Activated CD8-positive, alpha-beta memory T cell treated with anti-CD3 and anti-CD28 coated beads for 48 hours (primary cell): ENCODE measurements around the gene BTBD7.

Source experiments
- DNase-seq, 3 experiments: peaks; one replicate each; pipeline ENCODE4 v3.0.0-alpha.2; 2020; ENCODE audit warnings: low read depth in 2 of 3, low spot score in 2 of 3

The BTBD7 gene

DNA sequence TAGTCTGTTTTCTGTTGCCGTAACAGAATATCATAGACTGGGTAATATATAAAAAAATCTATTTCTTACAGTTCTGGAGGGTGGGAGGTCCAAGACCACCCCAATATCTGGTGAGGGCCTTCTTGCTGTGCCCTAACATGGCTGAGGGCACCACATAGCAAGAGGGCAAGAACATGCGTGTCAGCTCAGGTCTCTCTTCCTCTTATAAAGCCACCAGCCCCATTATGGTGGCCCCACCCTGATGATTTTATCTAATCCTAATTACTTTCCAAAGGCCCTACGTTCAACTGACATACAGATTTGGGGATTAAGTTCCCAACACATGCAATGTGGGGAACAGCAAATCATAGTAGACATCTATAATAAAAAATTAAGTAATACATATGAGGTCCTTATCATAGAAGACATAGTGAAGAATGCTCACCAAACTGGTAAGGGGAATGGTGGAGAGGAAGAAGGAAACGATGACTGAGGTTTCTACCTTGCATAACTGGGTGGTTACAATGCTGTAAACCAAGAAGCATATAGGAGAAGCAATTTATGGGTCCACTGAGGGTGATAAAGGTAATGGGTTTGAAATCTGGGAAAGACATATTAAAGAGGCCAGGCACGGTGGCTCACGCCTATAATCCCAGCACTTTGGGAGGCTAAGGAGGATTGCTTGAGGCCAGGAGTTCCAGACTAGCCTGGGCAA lies 27.0 kb downstream of the BTBD7 start:
- no peak for DNase-seq

DNA sequence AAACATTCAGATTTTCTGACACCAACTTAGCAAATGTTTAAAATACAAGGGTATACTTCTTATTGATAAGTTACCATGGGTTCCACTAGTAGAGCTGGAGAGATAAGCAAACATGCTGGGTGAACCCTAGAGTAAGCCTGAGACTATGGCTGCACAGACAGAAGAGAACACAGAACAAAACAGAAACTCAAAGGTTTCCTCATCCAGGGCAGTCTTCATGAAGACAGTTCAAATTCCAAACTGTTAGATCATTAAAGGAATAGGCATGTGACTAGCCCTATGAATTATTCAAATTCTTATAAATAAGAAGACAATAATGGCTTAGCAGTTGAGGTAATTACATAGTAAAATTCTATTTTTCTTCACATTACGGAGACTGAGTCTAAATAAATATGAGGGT lies 28.1 kb downstream of the BTBD7 start:
- DNase-seq = no peak

- DNase-seq = no peak
These were observed 29.2 kb downstream of the BTBD7 start for GRCh38 chr14:93303659-93304058.

DNA sequence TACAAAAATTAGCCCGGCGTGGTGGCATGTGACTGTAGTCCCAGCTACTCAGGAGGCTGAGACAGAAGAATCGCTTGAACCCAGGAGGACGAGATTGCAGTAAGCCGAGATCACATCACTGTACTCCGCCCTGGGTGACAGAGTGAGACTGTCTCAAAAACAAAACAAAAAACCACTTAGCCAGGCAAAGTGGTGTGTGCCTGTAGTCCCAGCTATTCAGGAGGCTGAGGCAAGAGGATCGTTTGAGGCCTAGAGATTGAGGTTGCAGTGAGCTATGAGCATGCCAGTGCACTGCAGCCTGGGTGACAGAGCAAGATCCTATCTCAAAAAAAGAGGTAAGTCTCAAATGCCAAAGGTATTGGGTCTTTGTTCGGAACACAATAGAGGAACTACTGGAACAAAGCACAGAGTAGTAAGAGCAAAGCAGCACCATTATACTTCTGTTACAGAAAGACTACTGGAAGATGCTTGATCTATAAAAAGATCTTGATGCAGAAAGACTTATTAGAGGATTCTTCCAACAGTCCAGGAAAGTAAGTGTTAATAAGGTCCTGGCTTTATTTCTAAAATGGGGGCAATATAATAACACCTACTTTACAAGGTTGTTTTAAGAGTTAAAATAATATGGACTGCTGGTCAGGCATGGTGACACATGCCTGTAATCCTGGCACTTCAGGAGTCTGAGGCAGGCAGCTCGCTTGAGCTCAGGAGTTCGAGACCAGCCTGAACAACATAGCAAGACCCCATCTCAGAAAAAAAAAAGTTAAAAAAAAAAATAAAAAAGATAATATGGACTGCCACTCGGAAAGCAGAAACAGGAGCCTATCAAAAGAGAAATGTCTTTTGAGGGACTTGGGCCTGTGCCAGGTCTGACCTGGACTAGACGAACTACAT lies 29.9 kb downstream of the BTBD7 start:
- DNase-seq = no peak

DNA sequence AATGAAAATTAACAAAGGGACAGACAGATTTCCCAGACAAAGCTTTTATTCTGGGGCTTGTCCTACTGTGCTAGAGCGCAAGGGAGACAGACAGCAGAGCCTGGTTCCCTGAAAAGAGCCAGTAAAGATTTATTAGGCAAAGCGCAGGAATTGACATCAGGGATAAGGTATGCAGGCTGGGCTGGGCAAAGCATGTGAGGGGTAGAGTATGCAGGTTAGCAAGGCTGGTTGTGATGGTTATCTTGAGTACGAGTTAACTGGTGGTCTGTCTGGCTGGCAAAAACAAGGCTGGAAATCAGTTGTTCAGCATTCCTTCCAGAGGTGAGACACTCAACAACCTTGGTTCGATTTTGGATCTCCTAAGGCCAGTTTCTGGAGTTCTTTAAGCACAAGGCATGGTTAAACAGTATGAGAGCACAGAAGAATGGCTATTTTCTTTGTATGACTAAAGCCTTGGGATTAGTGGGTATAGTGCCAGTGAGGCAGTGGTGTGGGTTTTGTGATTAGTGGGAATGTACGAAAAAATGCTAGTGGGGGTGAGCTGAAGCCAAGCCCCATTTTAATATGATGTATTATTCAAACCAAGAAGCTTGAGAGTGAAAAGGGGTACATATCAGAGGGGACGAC lies 30.9 kb downstream of the BTBD7 start:
- no peak for DNase-seq

GRCh38 chr14:93299866-93300265 lies 33.0 kb downstream of the BTBD7 start:
- DNase-seq = no peak

DNA sequence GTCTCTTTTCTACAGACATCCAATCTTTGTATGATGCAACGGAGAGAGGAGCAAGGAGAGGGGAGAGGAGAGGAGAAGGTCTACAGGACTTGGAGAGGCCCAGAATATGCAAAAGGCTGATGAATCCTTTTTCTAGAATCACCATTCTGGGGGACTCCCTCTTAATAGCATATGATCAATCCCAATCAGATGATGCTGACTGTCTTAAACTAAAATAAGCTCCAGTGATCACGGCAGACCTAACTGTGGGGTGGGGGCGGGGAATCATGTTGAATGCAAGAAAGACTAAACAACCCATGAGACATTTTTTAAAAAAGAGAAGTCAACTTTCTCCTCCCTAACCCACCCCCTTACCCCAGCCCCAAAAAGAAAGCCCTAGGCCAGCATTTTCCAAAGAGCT lies 33.4 kb downstream of the BTBD7 start:
- no peak for DNase-seq

GRCh38 chr14:93295541-93296220 lies 37.2 kb downstream of the BTBD7 start:
- DNase-seq = no peak

DNA sequence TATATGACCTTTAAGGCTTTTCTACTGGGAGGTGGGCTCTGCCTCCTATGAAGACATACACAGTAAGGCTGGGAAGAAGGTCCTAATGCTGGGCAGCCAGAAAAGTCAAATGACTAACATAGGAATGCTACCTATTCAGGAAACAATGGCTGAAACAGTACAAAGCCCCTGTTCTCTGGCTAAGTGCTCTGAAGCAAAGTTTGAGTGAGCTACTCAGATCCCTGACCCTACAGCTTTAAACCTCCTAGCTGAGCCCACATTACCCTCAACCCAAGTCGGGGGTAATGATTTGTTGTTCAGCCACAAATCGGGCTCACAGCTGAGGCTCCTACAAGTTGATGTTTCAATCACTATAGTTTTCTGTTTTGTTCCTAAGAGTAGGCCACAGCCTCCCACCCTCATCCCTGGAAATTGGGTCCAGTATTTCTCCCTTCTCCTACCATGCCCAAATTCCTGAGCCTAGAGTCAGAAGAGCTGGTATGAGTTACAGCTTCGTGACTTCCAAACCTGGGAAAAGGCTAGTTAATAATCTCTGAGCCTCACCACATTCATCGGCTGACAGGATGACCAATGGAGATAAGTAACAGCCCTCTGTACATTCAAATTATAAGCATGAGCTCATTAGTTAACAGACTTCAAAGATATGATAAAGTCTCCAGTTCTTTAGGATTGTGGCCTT lies 46.5 kb downstream of the BTBD7 start:
- DNase-seq = no peak

GRCh38 chr14:93285044-93285443 lies 47.8 kb downstream of the BTBD7 start:
- no peak for DNase-seq

DNA sequence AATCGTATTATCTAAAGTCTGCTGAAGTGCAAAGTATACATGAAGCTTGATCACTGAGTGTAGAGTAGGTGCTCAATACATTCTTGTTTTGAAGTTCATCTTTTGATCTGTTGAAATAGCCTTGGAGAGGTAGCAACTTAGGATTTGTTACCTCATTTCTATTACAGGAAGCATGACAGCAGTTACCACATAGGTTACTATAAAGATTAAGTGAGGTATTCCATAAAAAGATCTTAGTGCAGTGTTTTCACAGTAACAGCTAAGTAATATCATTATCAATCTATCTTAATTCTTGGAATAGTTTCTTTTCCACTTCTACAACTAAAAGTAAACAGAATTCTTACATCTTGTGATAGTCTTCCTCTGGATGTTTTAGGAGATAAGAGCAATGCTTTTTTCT lies 50.9 kb downstream of the BTBD7 start:
- no peak for DNase-seq

DNA sequence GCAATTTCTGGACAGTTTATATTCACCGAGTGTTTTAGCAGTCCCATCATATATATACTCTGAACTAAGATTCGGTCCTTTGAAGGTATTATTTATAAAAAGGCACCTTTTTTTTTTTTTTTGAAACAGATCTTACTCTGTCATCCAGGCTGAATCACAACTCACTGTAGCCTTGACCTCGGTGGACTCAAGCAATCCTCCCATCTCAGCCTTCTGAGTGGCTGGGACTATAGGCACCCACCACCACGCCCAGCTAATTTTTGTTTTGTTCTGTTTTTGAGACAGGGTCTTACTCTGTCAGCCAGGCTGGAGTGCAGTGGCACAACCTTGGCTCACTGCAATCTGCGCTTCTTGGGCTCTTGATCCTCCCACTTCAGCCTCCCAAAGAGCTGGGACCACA lies 52.1 kb downstream of the BTBD7 start:
- no peak for DNase-seq

DNA sequence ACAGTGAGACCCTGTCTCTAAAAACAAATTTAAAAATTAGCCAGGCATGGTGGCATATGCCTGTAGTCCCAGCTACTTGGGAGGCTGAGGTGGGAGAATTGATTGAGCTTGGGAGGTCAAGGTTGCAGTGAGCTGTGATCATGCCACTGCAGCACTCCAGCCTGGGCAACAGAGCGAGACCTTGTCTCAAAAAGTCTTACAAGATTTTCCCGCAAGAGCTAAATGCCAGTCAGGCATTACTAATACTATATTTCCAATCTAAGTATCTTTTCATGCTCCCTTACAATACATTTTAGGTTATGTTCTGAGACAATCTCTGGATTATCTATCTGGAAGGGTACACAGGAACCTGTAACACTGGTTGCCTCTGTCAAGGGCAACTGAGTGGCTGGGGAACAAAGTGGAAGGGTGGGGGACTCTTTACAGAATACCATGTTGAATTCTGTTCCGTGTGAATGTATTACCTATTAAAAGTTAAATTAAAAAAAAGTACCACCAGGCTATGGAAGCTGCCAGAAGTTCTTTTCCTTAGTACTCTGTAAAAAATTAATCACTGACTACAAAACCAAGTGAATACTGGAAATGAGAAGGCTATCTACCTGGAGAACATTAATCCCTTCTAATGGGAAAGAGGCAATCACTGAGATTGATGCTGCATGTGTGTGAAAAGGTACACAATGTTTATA lies 56.7 kb downstream of the BTBD7 start:
- DNase-seq = no peak

GRCh38 chr14:93274055-93274806 lies 58.6 kb downstream of the BTBD7 start:
- DNase-seq = no peak

- DNase-seq = no peak
These were observed 61.7 kb downstream of the BTBD7 start for GRCh38 chr14:93271111-93271510.

GRCh38 chr14:93269341-93270068 lies 63.3 kb downstream of the BTBD7 start:
- no peak for DNase-seq

DNA sequence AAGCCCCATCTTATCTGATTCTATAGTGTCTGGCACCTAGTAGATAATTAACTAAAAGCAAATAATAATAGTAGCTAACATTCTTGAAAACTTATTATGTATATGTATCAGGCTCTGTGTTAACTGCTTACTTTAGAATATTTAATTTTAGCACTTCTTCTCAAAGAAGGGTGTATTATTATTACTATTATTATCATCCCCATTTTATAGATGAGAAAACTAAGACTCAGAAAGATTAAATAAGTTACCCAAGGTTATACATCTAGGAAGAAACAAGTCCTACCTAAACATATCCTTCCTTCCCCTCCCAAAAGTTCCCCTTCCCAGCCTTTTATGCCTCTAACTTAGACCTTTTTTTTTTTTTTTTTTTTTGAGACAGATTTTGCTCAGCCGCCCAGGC lies 64.4 kb downstream of the BTBD7 start:
- no peak for DNase-seq

- no peak for DNase-seq
These were observed 65.6 kb downstream of the BTBD7 start for GRCh38 chr14:93267149-93267711.

DNA sequence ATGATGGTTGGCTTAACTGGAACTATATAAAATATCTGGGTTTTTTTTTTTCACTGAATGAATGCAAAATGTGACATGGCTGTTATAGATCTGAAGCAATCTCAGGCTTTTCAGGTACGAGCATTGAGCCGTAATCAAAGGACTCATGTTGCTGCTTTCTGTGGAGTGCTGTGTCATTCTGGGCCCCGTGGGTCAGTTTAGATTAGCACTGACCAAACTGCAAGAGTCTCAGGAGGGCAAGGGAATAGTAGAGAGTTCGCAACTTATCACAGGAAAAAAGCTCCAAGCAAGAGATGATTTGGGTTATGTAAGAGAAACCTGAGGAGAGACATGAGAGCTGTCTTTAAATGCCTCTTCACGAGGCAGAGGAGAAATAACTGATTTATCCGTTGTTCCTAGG lies 66.7 kb downstream of the BTBD7 start:
- DNase-seq = no peak
